ENCODE measurements around the gene ANKRD12. TPM values are rescaled to one million over a fixed set of nuclear protein-coding genes. Genes with fewer than 3 reads are reported as not detected.

Gene ANKRD12
- polyA plus RNA-seq, 1 donor (not counting 4 experiments of a cell fraction or from before 2014, with no cell fraction given), result 8.0 TPM

- H3K79me2 ChIP-seq (ENCODE audit: control insufficient read depth, insufficient read depth, low read length), result peaks cover 27% of the 10 kb centered on the region
- no peaks in the 10 kb centered on the region for H3K4me1 ChIP-seq (ENCODE audit: control insufficient read depth, extremely low read depth, insufficient read depth, low read length)
- H3K9me3 ChIP-seq (ENCODE audit: control insufficient read depth, low read depth, low read length), result no peaks in the 10 kb centered on the region
- DNase-seq (ENCODE audit: low read depth, low spot score) (no peak), FAIRE-seq (no peak)
- no peak overlapping the region for H3K27ac ChIP-seq (ENCODE audit: control insufficient read depth, insufficient read depth, low read length)
- no peaks in the 10 kb centered on the region for H3K9me1 ChIP-seq (ENCODE audit: control insufficient read depth, extremely low read depth, insufficient read depth, low read length)
- no peaks in the 10 kb centered on the region for H4K20me1 ChIP-seq (ENCODE audit: control insufficient read depth, extremely low read depth, insufficient read depth, low read length)
- no peak overlapping the region for H3K9ac ChIP-seq (ENCODE audit: control insufficient read depth, extremely low read depth, insufficient read depth, low read length)
- dilution Hi-C loops (cut with MboI; ENCODE audit: extremely low pct_ligation_motif_present, low sequenced_read_pairs), result no loop called here
- H3K36me3 ChIP-seq (ENCODE audit: control insufficient read depth in 2 of 2, extremely low read depth in 1 of 2, insufficient read depth in 2 of 2, low read length in 2 of 2), result peaks cover 0 to 3% of the 10 kb centered on the region in 2 experiments
- H3K27me3 ChIP-seq (ENCODE audit: control insufficient read depth, extremely low read depth, insufficient read depth, low read length), result no peaks in the 10 kb centered on the region
- TF ChIP-seq CTCF (optimal IDR thresholded peaks at IDR 0.05 in 1 of 3, IDR thresholded peaks at IDR 0.05 in 1 of 3, conservative IDR thresholded peaks at IDR 0.05 in 1 of 3; ENCODE audit: extremely low read depth in 1 of 3, insufficient read depth in 2 of 3, low read length in 3 of 3) (no peak), EZH2 (IDR thresholded peaks at IDR 0.05; ENCODE audit: low read length) (no peak)
- peak overlapping the region in 2 of 3 experiments; percentile 31 to 33 for H3K4me3 ChIP-seq (ENCODE audit: control insufficient read depth in 2 of 3, extremely low read depth in 1 of 3, insufficient read depth in 2 of 3, low read depth in 1 of 3, low read length in 3 of 3)
- peak overlapping the region; percentile 53 for H3K4me2 ChIP-seq (ENCODE audit: control insufficient read depth, extremely low read depth, insufficient read depth, low read depth, low read length)
- no peak overlapping the region for H2AFZ ChIP-seq (ENCODE audit: control insufficient read depth, low read length)
Observed at GRCh38 chr18:9181275-9181674, 44.7 kb downstream of the ANKRD12 start.

GRCh38 chr18:9182852-9183399, 46.3 kb downstream of the ANKRD12 start:
- Histone ChIP-seq H4K20me1 (ENCODE audit: control insufficient read depth, extremely low read depth, insufficient read depth, low read length) (no peaks in the 10 kb centered on the region), H3K9me3 (ENCODE audit: control insufficient read depth, low read depth, low read length) (no peaks in the 10 kb centered on the region), H3K27ac (ENCODE audit: control insufficient read depth, insufficient read depth, low read length) (no peak overlapping the region), H3K4me2 (ENCODE audit: control insufficient read depth, extremely low read depth, insufficient read depth, low read depth, low read length) (no peak overlapping the region), H3K4me1 (ENCODE audit: control insufficient read depth, extremely low read depth, insufficient read depth, low read length) (no peaks in the 10 kb centered on the region), H3K27me3 (ENCODE audit: control insufficient read depth, extremely low read depth, insufficient read depth, low read length) (no peaks in the 10 kb centered on the region), H3K9me1 (ENCODE audit: control insufficient read depth, extremely low read depth, insufficient read depth, low read length) (no peaks in the 10 kb centered on the region), H3K79me2 (ENCODE audit: control insufficient read depth, insufficient read depth, low read length) (peaks cover 19% of the 10 kb centered on the region), H3K36me3 (ENCODE audit: control insufficient read depth in 2 of 2, extremely low read depth in 1 of 2, insufficient read depth in 2 of 2, low read length in 2 of 2) (peaks cover 0 to 3% of the 10 kb centered on the region in 2 experiments), H3K4me3 (ENCODE audit: control insufficient read depth in 2 of 3, extremely low read depth in 1 of 3, insufficient read depth in 2 of 3, low read depth in 1 of 3, low read length in 3 of 3) (no peak overlapping the region), H2AFZ (ENCODE audit: control insufficient read depth, low read length) (no peak overlapping the region), H3K9ac (ENCODE audit: control insufficient read depth, extremely low read depth, insufficient read depth, low read length) (no peak overlapping the region)
- no peak for TF ChIP-seq EZH2 (IDR thresholded peaks at IDR 0.05; ENCODE audit: low read length)
- TF ChIP-seq CTCF (optimal IDR thresholded peaks at IDR 0.05 in 1 of 3, IDR thresholded peaks at IDR 0.05 in 1 of 3, conservative IDR thresholded peaks at IDR 0.05 in 1 of 3; ENCODE audit: extremely low read depth in 1 of 3, insufficient read depth in 2 of 3, low read length in 3 of 3), result no peak
- DNase-seq (ENCODE audit: low read depth, low spot score) (no peak), FAIRE-seq (no peak)
- dilution Hi-C loops (cut with MboI; ENCODE audit: extremely low pct_ligation_motif_present, low sequenced_read_pairs), result no loop called here
